Neural cell (in vitro differentiated cells): ENCODE measurements around the gene ELMO1. TPM values are rescaled to one million over a fixed set of nuclear protein-coding genes. Genes with fewer than 3 reads are reported as not detected.

Experiments used
- H2AFZ ChIP-seq: fragments of 200-600, 300-800 bp; sonication (generic), shearing (Covaris generic); 2 replicates; pipeline ENCODE4 v1.6.0; 2014; ENCODE audit warnings: low read depth, mild to moderate bottlenecking, antibody characterized with exemption, low read length, moderate library complexity
- H3F3A ChIP-seq: fragments of 200-600 bp; shearing (Covaris generic); 2 replicates; pipeline ENCODE4 v1.6.1; 2016; ENCODE audit warnings: mild to moderate bottlenecking, moderate library complexity, mixed read lengths, antibody characterized with exemption, low read length; ENCODE audit not compliant: insufficient read depth, poor library complexity, severe bottlenecking
- H3K27ac ChIP-seq: fragments of 200-600, 300-800 bp; sonication (generic), shearing (Covaris generic); 2 replicates; pipeline ENCODE4 v1.5.1; 2014; ENCODE audit warnings: mild to moderate bottlenecking, low read length, moderate library complexity
- H3K27me3 ChIP-seq: fragments of 300-800, 200-600 bp; sonication (generic), shearing (Covaris generic); 2 replicates; pipeline ENCODE4 v1.6.0; 2014; ENCODE audit warnings: mild to moderate bottlenecking, low read depth, low read length, moderate library complexity; ENCODE audit not compliant: insufficient read depth
- H3K36me3 ChIP-seq: fragments of 300-800, 200-600 bp; sonication (generic), shearing (Covaris generic); 2 replicates; pipeline ENCODE4 v1.5.1; 2014; ENCODE audit warnings: mild to moderate bottlenecking, antibody characterized with exemption, low read length, moderate library complexity; ENCODE audit not compliant: insufficient read depth
- H3K4me2 ChIP-seq: fragments of 300-800, 200-600 bp; sonication (generic), shearing (Covaris generic); 2 replicates; pipeline ENCODE4 v1.6.0; 2014; ENCODE audit warnings: mild to moderate bottlenecking, low read length
- H3K4me3 ChIP-seq: fragments of 300-800, 200-600 bp; sonication (generic), shearing (Covaris generic); 2 replicates; pipeline ENCODE4 v1.5.1; 2014; ENCODE audit warnings: mild to moderate bottlenecking, low read length, moderate library complexity
- H3K79me2 ChIP-seq: fragments of 200-600 bp; shearing (Covaris generic); replicated peaks from 2 replicates; pipeline ENCODE4 v1.6.0; 2014; ENCODE audit warnings: mild to moderate bottlenecking, low read length, moderate library complexity; ENCODE audit not compliant: insufficient read depth
- H3K9ac ChIP-seq: fragments of 300-800, 200-600 bp; sonication (generic), shearing (Covaris generic); 2 replicates; pipeline ENCODE4 v1.6.1; 2016; ENCODE audit warnings: mild to moderate bottlenecking, low read length, mixed read lengths
- H3K9me2 ChIP-seq: fragments of 200-600 bp; shearing (Covaris generic); 2 replicates; pipeline ENCODE4 v1.6.1; 2016; ENCODE audit warnings: mild to moderate bottlenecking, low read length, mixed read lengths; ENCODE audit not compliant: insufficient read depth
- H3K9me3 ChIP-seq: fragments of 200-600, 300-800 bp; sonication (generic), shearing (Covaris generic); 2 replicates; pipeline ENCODE4 v1.6.1; 2016; ENCODE audit warnings: mild to moderate bottlenecking, mixed run types, low read length, moderate library complexity, mixed read lengths
- H4K20me1 ChIP-seq: fragments of 200-600 bp; shearing (Covaris generic); 2 replicates; pipeline ENCODE4 v1.6.1; 2016; ENCODE audit warnings: mild to moderate bottlenecking, mixed run types; ENCODE audit not compliant: insufficient read depth
- CTCF ChIP-seq: fragments of 450-650 bp; IDR thresholded peaks from 2 replicates; pipeline ENCODE4 v1.5.1; 2014; ENCODE audit warnings: antibody characterized with exemption, mild to moderate bottlenecking, moderate library complexity; ENCODE audit not compliant: poor library complexity, severe bottlenecking
- EP300 ChIP-seq: fragments of 450-650 bp; conservative IDR thresholded peaks from 2 replicates; pipeline ENCODE4 v1.6.1; 2014; ENCODE audit warnings: antibody characterized with exemption, mild to moderate bottlenecking, moderate library complexity; ENCODE audit not compliant: poor library complexity, severe bottlenecking
- EZH2 ChIP-seq: fragments of 200-600, 300-800 bp; shearing (Covaris generic), sonication (generic); IDR thresholded peaks from 2 replicates; pipeline ENCODE4 v1.6.1; 2014; ENCODE audit warnings: antibody characterized with exemption, low read length, borderline replicate concordance, mild to moderate bottlenecking; ENCODE audit not compliant: insufficient read depth, poor library complexity, severe bottlenecking
- MXI1 ChIP-seq: fragments of 450-650 bp; conservative IDR thresholded peaks from 2 replicates; pipeline ENCODE4 v1.6.1; 2014; ENCODE audit warnings: antibody characterized with exemption, mild to moderate bottlenecking; ENCODE audit not compliant: poor library complexity, severe bottlenecking
- POLR2AphosphoS5 ChIP-seq: IDR thresholded peaks from 2 replicates; pipeline ENCODE4 v1.6.1; 2012
- RAD21 ChIP-seq: fragments of 450-650 bp; conservative IDR thresholded peaks from 2 replicates; pipeline ENCODE4 v1.6.1; 2014; ENCODE audit warnings: antibody characterized with exemption, mild to moderate bottlenecking, moderate library complexity
- REST ChIP-seq: IDR thresholded peaks from 2 replicates; pipeline ENCODE4 v1.6.1; 2012; ENCODE audit warnings: borderline replicate concordance
- SMC3 ChIP-seq: fragments of 450-650 bp; conservative IDR thresholded peaks from 2 replicates; pipeline ENCODE4 v1.6.1; 2014; ENCODE audit warnings: antibody characterized with exemption, mild to moderate bottlenecking, moderate library complexity; ENCODE audit not compliant: poor library complexity
- TAF1 ChIP-seq: IDR thresholded peaks from 2 replicates; pipeline ENCODE4 v1.6.1; 2012; ENCODE audit warnings: low read depth
- polyA plus RNA-seq: library from polyadenylated mRNA; depleted of rRNA; stranded (reverse); fragments of >200 nt; gene quantifications from 2 replicates; pipeline ENCODE4 v1.2.3, GENCODE V29; 2014

The ELMO1 gene
- polyA plus RNA-seq, 1 donor from 2014 or later = 12.2 TPM

GRCh38 chr7:37445790-37446189 lies 2.9 kb downstream of the ELMO1 start:
- H3K79me2 ChIP-seq = peaks cover 6% of the 10 kb centered on the region
- H3K36me3 ChIP-seq = no peaks in the 10 kb centered on the region
- TF ChIP-seq POLR2AphosphoS5 (no peak), EP300 (no peak), SMC3 (no peak), CTCF (no peak), RAD21 (no peak), TAF1 (no peak), REST (no peak), MXI1 (no peak), EZH2 (no peak)
- H3F3A ChIP-seq = no peaks in the 10 kb centered on the region
- H3K9me2 ChIP-seq = no peaks in the 10 kb centered on the region
- no peaks in the 10 kb centered on the region for H4K20me1 ChIP-seq
- no peak overlapping the region for H3K27ac ChIP-seq
- no peak overlapping the region for H2AFZ ChIP-seq
- no peaks in the 10 kb centered on the region for H3K9me3 ChIP-seq
- H3K4me2 ChIP-seq = no peak overlapping the region
- peaks cover 3% of the 10 kb centered on the region for H3K27me3 ChIP-seq
- H3K4me3 ChIP-seq = no peak overlapping the region
- H3K9ac ChIP-seq = no peak overlapping the region

- H3K36me3 ChIP-seq = no peaks in the 10 kb centered on the region
- H3K27me3 ChIP-seq = no peaks in the 10 kb centered on the region
- no peaks in the 10 kb centered on the region for H3K9me2 ChIP-seq
- H4K20me1 ChIP-seq = no peaks in the 10 kb centered on the region
- H3K4me2 ChIP-seq = no peak overlapping the region
- no peak overlapping the region for H3K27ac ChIP-seq
- no peak overlapping the region for H2AFZ ChIP-seq
- H3K4me3 ChIP-seq = no peak overlapping the region
- peaks cover 6% of the 10 kb centered on the region for H3K79me2 ChIP-seq
- TF ChIP-seq REST (no peak), POLR2AphosphoS5 (no peak), CTCF (no peak), EP300 (no peak), TAF1 (no peak)
- H3K9ac ChIP-seq = no peak overlapping the region
- H3F3A ChIP-seq = no peaks in the 10 kb centered on the region
- H3K9me3 ChIP-seq = no peaks in the 10 kb centered on the region
Measured at GRCh38 chr7:37445064-37445723, 3.5 kb downstream of the ELMO1 start.
